IMR-90 (cell line): Measurements from ENCODE around the gene BMP4. TPM values are rescaled to one million over a fixed set of nuclear protein-coding genes. Genes with fewer than 3 reads are reported as not detected.

Source experiments
- ATAC-seq: fragments of 200-7000 bp; cut with Tn5 transposase; 2 replicates; pipeline ENCODE4 v1.9.1; 2020; ENCODE audit warnings: low read depth, mild to moderate bottlenecking, moderate library complexity
- BruUV-seq: library from RNA; stranded (reverse); fragments of 400-500 nt; replicated peaks from 2 replicates; lab custom pipeline; 2021; lab: Mats Ljungman, UMichigan
- CTCF ChIA-PET: fragments of 300-600 bp; formaldehyde crosslinking; extraction: SDS; loops from one replicate; lab custom pipeline; 2021; ENCODE audit warnings: antibody characterized with exemption; lab: Yijun Ruan, JAX
- POLR2A ChIA-PET: fragments of 300-600 bp; sonication (Branson Sonifier 250); formaldehyde crosslinking; loops from one replicate; lab custom pipeline; 2022; ENCODE audit warnings: antibody characterized with exemption; ENCODE audit not compliant: unreplicated experiment; lab: Charles Lee
- DNase-seq: peaks from one replicate; pipeline ENCODE4 v3.0.0; 2013
- H2AFZ ChIP-seq: replicated peaks from 2 replicates; pipeline ENCODE3; 2013; ENCODE audit warnings: low read length, mild to moderate bottlenecking; ENCODE audit not compliant: poor library complexity
- H2AK5ac ChIP-seq: 2 replicates; pipeline ENCODE4 v1.6.1; 2013; ENCODE audit warnings: low read depth, low read length, inconsistent platforms
- H2AK9ac ChIP-seq: replicated peaks from 2 replicates; pipeline ENCODE3; 2013; ENCODE audit warnings: mild to moderate bottlenecking, low read depth, low read length, moderate library complexity; ENCODE audit not compliant: poor library complexity
- H2BK120ac ChIP-seq: 2 replicates; pipeline ENCODE4 v1.6.1; 2013; ENCODE audit warnings: low read depth, low read length, inconsistent platforms
- H2BK15ac ChIP-seq: 3 replicates; pipeline ENCODE4 v1.6.1; 2013; ENCODE audit warnings: low read depth, low read length, inconsistent platforms
- H2BK20ac ChIP-seq: 2 replicates; pipeline ENCODE4 v1.6.1; 2013; ENCODE audit warnings: low read depth, mild to moderate bottlenecking, inconsistent platforms, low read length, moderate library complexity
- H2BK5ac ChIP-seq: 2 replicates; pipeline ENCODE4 v1.6.1; 2013; ENCODE audit warnings: mild to moderate bottlenecking, low read depth, low read length, inconsistent platforms; ENCODE audit not compliant: poor library complexity, severe bottlenecking
- H3K14ac ChIP-seq: replicated peaks from 2 replicates; pipeline ENCODE4 v1.6.1; 2013; ENCODE audit warnings: low read depth, low read length, inconsistent platforms
- H3K18ac ChIP-seq: 2 replicates; pipeline ENCODE4 v1.6.1; 2013; ENCODE audit warnings: low read depth, low read length, control low read depth
- H3K23ac ChIP-seq: 2 replicates; pipeline ENCODE4 v1.6.1; 2013; ENCODE audit warnings: low read depth, low read length, inconsistent platforms
- H3K27ac ChIP-seq: 2 replicates; pipeline ENCODE4 v1.5.1; 2013; ENCODE audit warnings: mild to moderate bottlenecking, control low read depth, low read length; ENCODE audit not compliant: insufficient read depth
- H3K27me3 ChIP-seq: 2 replicates; pipeline ENCODE4 v1.6.1; 2013; ENCODE audit warnings: low read length; ENCODE audit not compliant: control insufficient read depth, insufficient read depth
- H3K36me3 ChIP-seq: 2 replicates; pipeline ENCODE4 v1.6.1; 2013; ENCODE audit warnings: low read length, mixed read lengths; ENCODE audit not compliant: control insufficient read depth, insufficient read depth
- H3K4ac ChIP-seq: 2 replicates; pipeline ENCODE4 v1.6.1; 2013; ENCODE audit warnings: low read depth, low read length, inconsistent platforms
- H3K4me1 ChIP-seq: 2 replicates; pipeline ENCODE4 v1.6.1; 2013; ENCODE audit warnings: low read length, mixed read lengths; ENCODE audit not compliant: control insufficient read depth, insufficient read depth
- H3K4me2 ChIP-seq: 2 replicates; pipeline ENCODE4 v1.6.1; 2013; ENCODE audit warnings: low read depth, mild to moderate bottlenecking, control low read depth, low read length, moderate library complexity
- H3K4me3 ChIP-seq: 2 replicates; pipeline ENCODE4 v1.5.1; 2013; ENCODE audit warnings: low read depth, mild to moderate bottlenecking, control low read depth, low read length, moderate library complexity; ENCODE audit not compliant: insufficient read depth
- H3K56ac ChIP-seq: 2 replicates; pipeline ENCODE4 v1.6.1; 2013; ENCODE audit warnings: low read length, inconsistent platforms; ENCODE audit not compliant: insufficient read depth; ENCODE audit errors: extremely low read depth
- H3K79me1 ChIP-seq, 2 experiments: 2 replicates each; pipeline ENCODE4 v1.6.1; 2013; ENCODE audit warnings: low read length in 2 of 2, inconsistent platforms in 1 of 2, low read depth in 1 of 2
- H3K9ac ChIP-seq: 2 replicates; pipeline ENCODE4 v1.6.1; 2013; ENCODE audit warnings: low read depth, low read length, control low read depth
- H3K9me1 ChIP-seq: 2 replicates; pipeline ENCODE4 v1.6.1; 2013; ENCODE audit warnings: low read length, inconsistent platforms; ENCODE audit not compliant: insufficient read depth
- H3K9me3 ChIP-seq: 2 replicates; pipeline ENCODE4 v1.6.1; 2013; ENCODE audit warnings: low read length; ENCODE audit not compliant: control insufficient read depth, insufficient read depth
- H4K20me1 ChIP-seq: 2 replicates; pipeline ENCODE4 v1.6.1; 2013; ENCODE audit warnings: low read length, inconsistent platforms; ENCODE audit not compliant: insufficient read depth
- H4K5ac ChIP-seq: 2 replicates; pipeline ENCODE4 v1.6.1; 2013; ENCODE audit warnings: mild to moderate bottlenecking, low read depth, low read length, control low read depth
- H4K8ac ChIP-seq, 2 experiments: 2 replicates each; pipeline ENCODE4 v1.6.1; 2013; ENCODE audit warnings: low read depth in 2 of 2, low read length in 2 of 2, control low read depth in 1 of 2, inconsistent platforms in 1 of 2
- H4K91ac ChIP-seq: 2 replicates; pipeline ENCODE4 v1.6.1; 2013; ENCODE audit warnings: low read depth, low read length, inconsistent platforms; ENCODE audit not compliant: insufficient read depth
- BHLHE40 ChIP-seq: fragments of 150-350 bp; IDR thresholded peaks from 2 replicates; pipeline ENCODE4 v1.6.1; 2016; ENCODE audit warnings: mild to moderate bottlenecking, low read depth, low read length
- CEBPB ChIP-seq: IDR thresholded peaks from 2 replicates; pipeline ENCODE4 v1.6.1; 2012; ENCODE audit warnings: low read depth, low read length, improper control_type of control experiment
- MAFK ChIP-seq: IDR thresholded peaks from 2 replicates; pipeline ENCODE4 v1.6.1; 2012; ENCODE audit warnings: low read depth, low read length, improper control_type of control experiment
- USF2 ChIP-seq: fragments of 150-350 bp; IDR thresholded peaks from 2 replicates; pipeline ENCODE4 v1.6.1; 2017; ENCODE audit warnings: mild to moderate bottlenecking, antibody characterized with exemption, low read length, low read depth
- WGBS, 2 experiments: methylation state at CpG; one replicate each; pipeline versions ENCODE4 v1.1.5 to v1.1.7; 2013; ENCODE audit warnings: missing lambda C conversion rate in 2 of 2; ENCODE audit not compliant: insufficient read length in 1 of 2; ENCODE audit errors: extremely low coverage in 2 of 2; 5-methylcytosine and 5-hydroxymethylcytosine counted together
- dilution Hi-C: fragments of 300-500 bp; cut with HindIII; formaldehyde crosslinking; loops from one replicate; pipeline ENCODE4 v1.14.3; 2018; ENCODE audit warnings: low sequenced_read_pairs; ENCODE audit not compliant: unreplicated experiment
- in situ Hi-C: fragments of 300-500 bp; cut with MboI; formaldehyde crosslinking; loops from 3 replicates; pipeline ENCODE4 v1.14.3; 2019; ENCODE audit warnings: low sequenced_read_pairs, inconsistent platforms, mixed read lengths
- intact Hi-C: fragments of 100-400 bp; cut with micrococcal nuclease; formaldehyde crosslinking; loops from 2 replicates; pipeline ENCODE4 v1.10.0; 2022
- polyA plus RNA-seq, 3 experiments: library from polyadenylated mRNA; depleted of rRNA; stranded (reverse); fragments of >200 nt; gene quantifications; 2 replicates each; pipeline ENCODE4 v1.2.3, GENCODE V29; 2012; ENCODE audit warnings: low replicate concordance in 1 of 3
- total RNA-seq: library from RNA; depleted of rRNA; stranded (reverse); fragments of >200 nt; gene quantifications from 2 replicates; pipeline ENCODE4 v1.2.3, GENCODE V29; 2012

The BMP4 gene
- total and polyA plus RNA-seq, 2 of the 4 experiments (the other 2 are of a cell fraction), result 3.4 to 4.2 TPM

- TF ChIP-seq CEBPB (no peak), MAFK (no peak), BHLHE40 (peak; percentile 31; the same call in 1 of the 2 replicates), USF2 (no peak)
- Histone ChIP-seq H3K27me3 (peaks cover 17% of the 10 kb centered on the region), H3K14ac (peak overlapping the region; percentile 61; the same call in 1 of the 2 replicates), H2AK9ac (peak overlapping the region; percentile 50), H3K4me1 (peaks cover 4% of the 10 kb centered on the region; the same call in 1 of the 2 replicates), H2BK20ac (peak overlapping the region; percentile 15; the same call in 1 of the 2 replicates), H2AK5ac (no peak overlapping the region), H3K9me1 (peaks cover 4% of the 10 kb centered on the region; the same call in 1 of the 2 replicates), H3K18ac (peak overlapping the region; percentile 13; the same call in 1 of the 2 replicates), H4K20me1 (no peaks in the 10 kb centered on the region), H4K8ac (peak overlapping the region; percentile 29 to 64; a peak in 3 of 4 replicates), H3K23ac (peak overlapping the region; percentile 92), H3K9me3 (no peaks in the 10 kb centered on the region), H3K9ac (peak overlapping the region; percentile 69), H3K79me1 (peaks cover 0 to 16% of the 10 kb centered on the region in 2 experiments; a peak in 2 of 4 replicates), H3K56ac (peak overlapping the region; percentile 54), H3K4me3 (peak overlapping the region; percentile 58), H2BK120ac (peak overlapping the region; percentile 70), H3K4me2 (peak overlapping the region; percentile 67), H3K4ac (peak overlapping the region; percentile 77), H2AFZ (peak overlapping the region; percentile 90), H2BK15ac (peak overlapping the region; percentile 34; the same call in 1 of the 3 replicates), H2BK5ac (no peak overlapping the region), H4K5ac (peak overlapping the region; percentile 20; the same call in 1 of the 2 replicates), H3K27ac (peak overlapping the region; percentile 96), H3K36me3 (peaks cover 33% of the 10 kb centered on the region), H4K91ac (peak overlapping the region; percentile 74)
- in situ Hi-C loops, result loop anchor here (10.0 kb wide), 1 partner anchor 419 kb away; no protein-coding TSS in a partner anchor
- dilution Hi-C loops, result no loop called here
- intact Hi-C loops, result loop anchor here (1.0 to 5.0 kb wide), 9 partner anchors 62 to 647 kb away; no protein-coding TSS in a partner anchor
- BruUV-seq, result no TSS peak
- CTCF ChIA-PET, result interaction anchor here (0.6 to 2.4 kb wide), 4 partner anchors 375 to 523 kb away, joined by 3 to 8 read pairs (median 5); no protein-coding TSS in a partner anchor
- POLR2A ChIA-PET, result interaction anchor here (0.6 to 1.3 kb wide), 18 partner anchors 59 to 1224 kb away, joined by 3 to 12 read pairs (median 4); partner anchors contain the start of gene STYX
- DNase-seq, result peak; percentile 29
- ATAC-seq, result peak; percentile 5
- 0% methylated on average over 22 of the region's 51 CpGs; no CpG with 5 or more reads in 1 of the 2 experiments for WGBS, 2 experiments
Observed at GRCh38 chr14:53953828-53954550, 2.6 kb downstream of the BMP4 start.
